ENCODE measurements around the gene CLCN2.

The CLCN2 gene

DNA sequence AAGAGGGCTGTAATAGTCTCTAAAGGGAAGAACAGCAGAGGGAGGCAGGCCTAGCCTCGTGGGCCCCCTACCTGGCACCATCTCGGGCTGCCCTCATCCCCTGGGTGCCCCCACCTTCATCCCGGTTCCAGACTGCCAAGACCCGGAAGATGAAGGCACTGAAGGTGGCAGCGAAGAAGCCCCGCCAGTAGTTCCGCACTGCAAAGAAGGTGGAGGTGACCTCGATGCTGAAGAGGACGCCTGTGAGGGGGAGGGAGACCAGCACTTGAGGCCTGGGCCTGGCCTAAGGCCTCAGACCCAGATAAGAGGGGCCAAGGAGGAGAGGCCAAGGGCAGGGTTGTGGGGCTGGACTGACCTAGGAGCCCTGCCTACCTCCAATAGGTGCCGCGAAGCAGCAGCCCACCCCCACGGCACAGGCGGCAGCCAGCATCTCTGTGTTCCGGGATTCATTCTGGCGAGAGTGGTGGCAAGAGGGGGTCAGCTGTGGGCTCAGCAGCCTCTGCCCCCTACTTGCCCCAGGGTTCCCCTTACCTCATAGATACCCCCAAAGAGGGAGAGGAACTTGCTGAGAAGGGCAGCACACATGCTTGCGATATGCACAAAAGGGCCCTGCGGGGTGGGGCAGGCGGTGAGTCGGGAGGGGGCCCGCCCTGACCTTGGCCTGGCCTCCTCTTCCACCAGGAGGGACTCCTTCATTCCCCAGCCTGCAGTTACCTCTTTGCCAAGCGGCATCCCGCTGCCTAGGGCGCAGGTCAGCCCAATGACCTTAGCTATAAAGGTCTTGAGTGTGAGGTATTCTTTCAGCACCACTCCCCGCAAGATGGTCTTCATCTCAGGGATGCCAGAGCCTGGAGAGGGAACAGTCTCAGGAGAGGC, 3.9 kb downstream of the CLCN2 start:
- H3K4me1 ChIP-seq (ENCODE audit: control insufficient read depth, low read depth, low read length) = peaks cover 13% of the 10 kb centered on the region
- H3K27me3 ChIP-seq (ENCODE audit: control insufficient read depth, insufficient read depth, low read length) = peaks cover 13% of the 10 kb centered on the region
- no peaks in the 10 kb centered on the region for H3K9me3 ChIP-seq (ENCODE audit: control insufficient read depth, low read depth, low read length)
- H3K9ac ChIP-seq (ENCODE audit: low read length) = no peak overlapping the region
- peaks cover 30% of the 10 kb centered on the region for H3K36me3 ChIP-seq (ENCODE audit: control insufficient read depth, low read depth, low read length)
- H3K27ac ChIP-seq (ENCODE audit: low read length) = no peak overlapping the region
- no peak overlapping the region for H3K4me3 ChIP-seq (ENCODE audit: low read length)

DNA sequence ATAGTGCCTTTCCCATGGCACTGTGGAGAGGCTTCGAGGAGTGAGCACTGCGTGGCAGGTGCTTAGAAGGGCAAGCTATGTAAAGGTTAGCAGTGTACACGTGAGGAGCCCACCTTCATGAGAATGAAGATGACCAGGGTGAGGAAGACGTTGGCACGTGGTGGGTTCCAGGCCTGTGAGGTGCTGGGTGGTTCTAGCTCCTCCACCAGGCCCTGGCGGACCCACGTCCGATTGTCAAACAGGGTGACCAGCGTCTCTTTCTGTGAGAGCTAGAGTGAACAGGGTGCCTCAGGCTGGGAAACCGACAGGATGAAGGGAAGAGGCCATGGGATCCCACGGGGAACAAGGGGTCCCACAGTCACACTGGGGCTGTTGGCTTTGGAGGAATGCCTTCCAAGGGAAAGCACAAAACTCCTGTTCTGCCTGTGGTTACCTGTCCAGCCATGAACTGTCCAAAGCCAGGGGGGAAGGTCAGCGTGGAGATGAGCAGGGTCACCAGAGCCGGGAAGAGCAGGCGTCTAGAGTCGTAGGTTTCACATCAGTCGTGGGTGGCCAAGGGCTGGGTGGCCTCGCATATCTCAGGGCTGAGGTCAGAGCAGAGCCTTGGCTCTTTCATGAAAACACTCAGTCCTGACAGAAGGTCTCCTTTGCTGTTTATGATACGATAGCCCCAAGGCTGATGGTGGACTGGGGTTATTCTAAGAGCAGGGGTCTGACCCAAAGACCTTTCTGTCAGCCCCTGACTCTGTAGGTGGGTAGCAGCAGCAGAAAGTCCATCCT, 6.0 kb downstream of the CLCN2 start:
- Histone ChIP-seq H3K36me3 (ENCODE audit: control insufficient read depth, low read depth, low read length) (peaks cover 31% of the 10 kb centered on the region), H3K4me3 (ENCODE audit: low read length) (no peak overlapping the region), H3K27ac (ENCODE audit: low read length) (no peak overlapping the region), H3K27me3 (ENCODE audit: control insufficient read depth, insufficient read depth, low read length) (peaks cover 5% of the 10 kb centered on the region), H3K9me3 (ENCODE audit: control insufficient read depth, low read depth, low read length) (no peaks in the 10 kb centered on the region), H3K9ac (ENCODE audit: low read length) (no peak overlapping the region), H3K4me1 (ENCODE audit: control insufficient read depth, low read depth, low read length) (peaks cover 7% of the 10 kb centered on the region)

DNA sequence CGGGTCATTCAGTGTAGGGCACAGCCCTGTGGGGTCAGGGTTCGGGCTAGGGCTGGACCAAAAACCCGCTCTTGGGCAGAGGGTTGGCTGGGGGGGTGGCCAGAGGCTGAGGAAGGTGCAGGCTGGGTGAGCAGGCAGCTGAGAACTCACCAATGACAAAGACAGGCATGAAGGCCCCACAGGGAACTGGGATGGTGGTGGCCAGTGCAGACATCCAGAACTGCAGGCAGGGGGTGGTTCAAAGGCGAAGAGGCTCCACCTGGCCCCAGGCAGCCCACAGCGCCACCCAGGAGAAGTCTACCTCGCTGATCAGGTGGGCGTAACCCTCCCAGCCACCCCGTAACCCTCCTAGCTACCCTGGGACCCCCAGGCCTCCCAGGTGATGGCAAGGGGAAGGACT, 6.7 kb downstream of the CLCN2 start:
- Histone ChIP-seq H3K4me1 (ENCODE audit: control insufficient read depth, low read depth, low read length) (no peaks in the 10 kb centered on the region), H3K36me3 (ENCODE audit: control insufficient read depth, low read depth, low read length) (peaks cover 31% of the 10 kb centered on the region)

DNA sequence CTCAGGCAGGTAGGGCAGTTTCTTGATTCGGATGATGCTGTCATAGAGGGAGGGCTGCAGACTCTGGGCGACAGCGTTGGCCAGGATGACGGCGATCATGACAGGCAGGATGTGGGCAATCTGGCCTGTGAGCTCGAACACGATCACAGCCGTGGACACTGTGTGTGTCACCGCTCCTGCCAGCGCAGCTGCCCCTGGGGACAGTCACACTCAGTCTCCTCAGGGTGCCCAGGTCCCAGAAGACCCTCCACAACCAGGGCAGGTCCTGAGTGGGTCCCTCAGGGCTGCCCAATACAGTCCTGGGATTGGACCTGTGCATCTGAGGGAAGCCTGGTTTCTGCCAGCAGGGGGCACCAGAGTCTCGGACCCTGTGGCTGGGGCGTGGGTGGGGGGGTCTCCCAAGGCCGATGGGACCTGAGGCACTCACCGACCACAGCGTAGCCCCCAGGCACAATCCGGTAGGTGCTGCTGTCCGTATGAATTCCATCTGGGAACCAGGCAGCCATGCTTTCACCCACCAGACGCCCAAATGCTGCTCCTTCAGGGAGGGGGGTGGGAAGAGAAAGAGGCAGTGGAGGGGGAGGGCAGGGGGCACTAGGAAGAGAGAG, 7.2 kb downstream of the CLCN2 start:
- H3K4me3 ChIP-seq (ENCODE audit: low read length) = no peak overlapping the region
- H3K27me3 ChIP-seq (ENCODE audit: control insufficient read depth, insufficient read depth, low read length) = no peaks in the 10 kb centered on the region
- H3K9me3 ChIP-seq (ENCODE audit: control insufficient read depth, low read depth, low read length) = no peaks in the 10 kb centered on the region
- H3K4me1 ChIP-seq (ENCODE audit: control insufficient read depth, low read depth, low read length) = no peaks in the 10 kb centered on the region
- H3K9ac ChIP-seq (ENCODE audit: low read length) = no peak overlapping the region
- H3K27ac ChIP-seq (ENCODE audit: low read length) = no peak overlapping the region
- peaks cover 31% of the 10 kb centered on the region for H3K36me3 ChIP-seq (ENCODE audit: control insufficient read depth, low read depth, low read length)

More for the DNA sequence above, 6.7 kb downstream of the CLCN2 start:
- Histone ChIP-seq H3K9ac (ENCODE audit: low read length) (no peak overlapping the region), H3K9me3 (ENCODE audit: control insufficient read depth, low read depth, low read length) (no peaks in the 10 kb centered on the region), H3K27ac (ENCODE audit: low read length) (no peak overlapping the region), H3K27me3 (ENCODE audit: control insufficient read depth, insufficient read depth, low read length) (no peaks in the 10 kb centered on the region), H3K4me3 (ENCODE audit: low read length) (no peak overlapping the region)

DNA sequence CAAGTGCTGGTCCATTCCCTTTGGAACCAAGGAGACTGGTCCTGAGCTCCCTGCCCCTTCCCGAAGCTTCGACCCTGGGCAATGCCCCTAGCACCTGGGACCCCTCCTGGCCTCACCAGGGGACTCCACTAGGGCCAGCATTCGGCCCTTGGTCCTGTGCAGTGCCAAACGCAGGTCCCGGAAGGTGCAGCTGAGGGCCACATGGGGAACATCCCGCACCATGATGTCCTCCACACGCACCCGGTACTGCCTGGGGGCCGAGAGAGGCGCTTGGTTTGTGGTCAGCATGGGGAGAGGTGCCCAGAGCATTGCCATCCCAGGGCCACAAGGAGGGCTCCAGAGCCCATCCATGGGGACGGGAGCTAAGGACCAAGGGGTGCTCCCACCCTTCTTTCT, 7.9 kb downstream of the CLCN2 start:
- Histone ChIP-seq H3K36me3 (ENCODE audit: control insufficient read depth, low read depth, low read length) (peaks cover 31% of the 10 kb centered on the region), H3K9ac (ENCODE audit: low read length) (no peak overlapping the region), H3K4me1 (ENCODE audit: control insufficient read depth, low read depth, low read length) (no peaks in the 10 kb centered on the region), H3K9me3 (ENCODE audit: control insufficient read depth, low read depth, low read length) (no peaks in the 10 kb centered on the region), H3K4me3 (ENCODE audit: low read length) (no peak overlapping the region), H3K27me3 (ENCODE audit: control insufficient read depth, insufficient read depth, low read length) (no peaks in the 10 kb centered on the region), H3K27ac (ENCODE audit: low read length) (no peak overlapping the region)

DNA sequence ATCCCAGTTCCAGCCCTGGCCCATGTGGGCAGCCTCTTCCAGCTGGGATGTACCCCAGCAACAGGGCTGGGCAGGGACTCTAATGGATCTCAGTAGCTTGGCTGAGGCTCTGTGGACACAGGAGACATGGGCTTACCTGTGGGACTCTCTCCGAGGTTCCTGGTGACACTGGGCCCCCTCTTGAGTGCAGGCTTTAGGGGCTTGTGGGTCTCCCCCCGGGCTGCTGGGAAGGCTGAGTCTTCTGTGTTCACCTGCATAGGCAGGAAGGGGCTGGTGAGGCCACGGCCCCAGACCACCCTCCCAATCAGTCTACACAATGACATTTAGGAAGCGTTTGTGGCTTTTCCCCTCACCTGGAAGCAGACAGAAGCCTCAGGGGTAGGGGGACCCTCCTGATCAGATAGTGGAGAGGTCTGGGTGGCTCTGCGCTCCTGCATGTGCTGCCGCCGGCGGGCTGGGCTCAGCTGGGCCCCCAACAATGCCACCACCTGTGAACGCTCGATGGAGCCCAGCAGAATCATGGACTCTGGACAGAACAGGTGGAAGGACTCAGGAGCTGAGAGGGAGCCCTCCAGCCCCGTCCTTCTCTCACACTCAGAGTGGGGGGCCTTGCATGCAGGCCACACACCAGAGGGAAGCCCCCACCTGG, 8.4 kb downstream of the CLCN2 start:
- Histone ChIP-seq H3K9me3 (ENCODE audit: control insufficient read depth, low read depth, low read length) (no peaks in the 10 kb centered on the region), H3K36me3 (ENCODE audit: control insufficient read depth, low read depth, low read length) (peaks cover 28% of the 10 kb centered on the region), H3K9ac (ENCODE audit: low read length) (no peak overlapping the region), H3K4me1 (ENCODE audit: control insufficient read depth, low read depth, low read length) (no peaks in the 10 kb centered on the region), H3K27ac (ENCODE audit: low read length) (no peak overlapping the region), H3K27me3 (ENCODE audit: control insufficient read depth, insufficient read depth, low read length) (no peaks in the 10 kb centered on the region), H3K4me3 (ENCODE audit: low read length) (no peak overlapping the region)

DNA sequence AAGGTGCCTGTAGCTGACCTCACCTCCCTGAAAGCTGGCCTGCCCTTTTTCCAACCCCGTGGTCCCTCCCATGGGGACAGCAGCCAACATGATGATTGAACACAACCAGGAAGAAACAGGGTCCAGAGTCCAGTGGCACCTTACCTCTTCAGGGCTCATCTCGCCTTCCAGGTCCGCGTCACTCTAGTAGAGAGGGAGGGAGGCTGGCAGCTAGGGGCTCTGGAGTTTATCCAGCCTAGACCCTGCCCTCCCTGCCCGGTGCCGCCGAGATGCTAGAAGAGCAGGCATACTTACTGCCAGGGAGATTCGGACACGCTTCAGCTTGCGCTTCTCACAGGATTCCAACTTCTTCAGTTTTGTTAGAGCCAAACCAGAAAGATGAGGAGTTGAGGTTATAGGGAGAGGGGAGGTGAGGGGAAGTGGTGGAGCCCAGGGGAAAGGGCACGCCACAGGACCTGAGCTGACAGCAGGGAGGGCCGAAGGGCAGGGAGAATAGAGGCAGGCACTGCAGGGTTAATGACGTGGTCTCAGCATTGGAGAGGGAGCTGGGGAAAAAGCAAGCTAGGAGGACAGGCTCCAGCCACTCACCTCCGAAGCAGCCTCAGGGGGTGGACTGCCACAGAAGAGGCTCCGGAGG, 9.1 kb downstream of the CLCN2 start:
- no peak overlapping the region for H3K9ac ChIP-seq (ENCODE audit: low read length)
- H3K4me1 ChIP-seq (ENCODE audit: control insufficient read depth, low read depth, low read length) = no peaks in the 10 kb centered on the region
- no peaks in the 10 kb centered on the region for H3K27me3 ChIP-seq (ENCODE audit: control insufficient read depth, insufficient read depth, low read length)
- H3K4me3 ChIP-seq (ENCODE audit: low read length) = no peak overlapping the region
- H3K36me3 ChIP-seq (ENCODE audit: control insufficient read depth, low read depth, low read length) = peaks cover 25% of the 10 kb centered on the region
- no peak overlapping the region for H3K27ac ChIP-seq (ENCODE audit: low read length)
- H3K9me3 ChIP-seq (ENCODE audit: control insufficient read depth, low read depth, low read length) = no peaks in the 10 kb centered on the region

DNA sequence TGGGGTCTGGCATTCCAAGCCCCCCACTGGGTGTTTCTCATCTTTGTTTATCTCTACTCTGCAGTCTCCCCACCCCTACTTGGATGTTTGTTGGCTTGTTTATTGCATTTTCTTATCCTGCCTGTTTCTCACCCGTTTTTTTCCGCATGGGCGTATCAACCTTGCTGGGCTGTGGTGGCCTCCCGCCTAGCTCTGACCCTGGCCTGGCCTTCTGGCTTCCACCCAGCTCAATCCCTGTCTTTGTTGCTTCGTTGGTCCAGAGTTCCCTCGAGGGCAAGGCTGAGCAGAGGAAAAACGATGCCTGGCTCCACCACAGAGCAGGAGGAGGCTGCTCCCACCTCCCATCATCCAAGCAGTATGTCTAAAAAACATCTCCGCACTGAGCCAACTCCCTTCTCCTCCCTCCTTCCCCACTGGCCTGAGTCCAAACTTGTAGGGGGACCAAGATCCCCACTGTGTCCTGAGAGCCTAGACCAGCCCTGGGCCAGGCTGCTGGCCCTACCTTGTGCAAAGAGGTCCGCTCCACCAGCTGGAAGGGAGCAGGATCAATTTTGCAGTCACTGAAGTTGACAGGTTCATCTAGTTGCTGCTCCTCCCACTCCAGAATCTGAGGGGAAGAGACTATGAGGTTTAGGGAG, 9.8 kb downstream of the CLCN2 start:
- H3K9me3 ChIP-seq (ENCODE audit: control insufficient read depth, low read depth, low read length) = no peaks in the 10 kb centered on the region
- no peak overlapping the region for H3K9ac ChIP-seq (ENCODE audit: low read length)

DNA sequence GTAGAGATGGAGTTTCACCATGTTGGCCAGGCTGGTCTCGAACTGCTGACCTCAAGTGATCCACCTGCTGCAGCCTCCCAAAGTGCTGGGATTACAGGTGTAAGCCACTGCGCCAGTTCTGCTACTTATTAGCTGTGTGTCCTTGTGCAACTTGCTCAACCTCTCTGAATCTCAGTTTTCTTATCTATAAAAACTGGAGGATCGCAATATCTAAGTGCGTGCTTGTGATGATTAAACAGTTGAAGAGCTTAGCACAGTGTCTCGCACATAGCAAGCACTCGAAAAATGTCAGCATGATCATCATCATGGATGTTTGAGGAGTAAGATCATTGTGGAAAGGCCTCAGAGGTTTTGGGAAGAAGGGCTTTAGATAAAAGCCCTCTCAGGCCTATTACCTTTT, 10.8 kb downstream of the CLCN2 start:
- H3K27me3 ChIP-seq (ENCODE audit: control insufficient read depth, insufficient read depth, low read length) = no peaks in the 10 kb centered on the region
- no peak overlapping the region for H3K27ac ChIP-seq (ENCODE audit: low read length)
- no peak overlapping the region for H3K4me3 ChIP-seq (ENCODE audit: low read length)
- H3K9ac ChIP-seq (ENCODE audit: low read length) = no peak overlapping the region
- no peaks in the 10 kb centered on the region for H3K4me1 ChIP-seq (ENCODE audit: control insufficient read depth, low read depth, low read length)
- peaks cover 12% of the 10 kb centered on the region for H3K36me3 ChIP-seq (ENCODE audit: control insufficient read depth, low read depth, low read length)
- no peaks in the 10 kb centered on the region for H3K9me3 ChIP-seq (ENCODE audit: control insufficient read depth, low read depth, low read length)

More for the DNA sequence above, 9.8 kb downstream of the CLCN2 start:
- Histone ChIP-seq H3K36me3 (ENCODE audit: control insufficient read depth, low read depth, low read length) (peaks cover 20% of the 10 kb centered on the region), H3K4me1 (ENCODE audit: control insufficient read depth, low read depth, low read length) (no peaks in the 10 kb centered on the region), H3K27me3 (ENCODE audit: control insufficient read depth, insufficient read depth, low read length) (no peaks in the 10 kb centered on the region), H3K4me3 (ENCODE audit: low read length) (no peak overlapping the region), H3K27ac (ENCODE audit: low read length) (no peak overlapping the region)

DNA sequence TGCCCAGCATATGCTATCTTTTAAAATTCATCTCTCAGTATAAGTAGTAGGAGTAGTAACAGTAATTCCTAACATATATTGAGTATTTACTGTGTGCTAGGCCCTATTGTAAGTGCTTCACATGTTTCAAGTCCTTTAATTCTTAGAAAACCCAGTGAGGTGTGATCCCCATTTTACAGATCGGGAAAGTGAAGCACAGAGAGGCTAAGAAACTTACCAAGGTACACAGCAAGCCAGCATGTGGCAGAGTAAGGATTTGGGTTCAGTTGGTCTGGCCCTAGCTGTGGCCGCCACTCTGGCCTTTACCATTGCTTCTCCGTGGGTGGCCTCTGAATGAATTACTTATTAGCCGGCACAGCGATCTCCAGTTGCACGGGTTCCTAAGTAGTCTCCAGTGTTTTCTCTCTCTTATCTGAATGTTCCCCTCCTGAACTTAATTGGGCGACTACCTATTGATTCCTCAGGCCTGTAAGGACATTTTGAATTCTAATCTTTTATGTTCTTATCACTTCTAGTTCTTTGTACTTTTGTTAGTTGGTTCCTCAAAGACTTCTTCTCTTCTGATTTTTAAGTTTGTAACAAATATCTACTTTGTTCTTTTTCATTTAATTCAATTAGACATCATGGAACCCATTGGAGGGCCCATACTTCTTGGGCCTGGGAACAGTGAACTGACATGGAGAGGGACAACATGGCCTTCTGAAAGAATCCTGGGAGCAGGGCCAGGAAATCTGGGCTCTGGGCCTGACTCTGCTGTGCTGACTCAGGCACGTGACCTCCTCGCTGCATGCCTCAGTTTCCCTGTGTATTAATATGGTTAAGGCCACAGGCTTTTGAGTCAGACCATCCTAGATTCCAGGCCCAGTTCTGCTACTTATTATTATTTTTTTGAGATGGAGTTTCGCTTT, 11.6 kb downstream of the CLCN2 start:
- Histone ChIP-seq H3K36me3 (ENCODE audit: control insufficient read depth, low read depth, low read length) (peaks cover 5% of the 10 kb centered on the region), H3K4me1 (ENCODE audit: control insufficient read depth, low read depth, low read length) (peaks cover 4% of the 10 kb centered on the region), H3K9me3 (ENCODE audit: control insufficient read depth, low read depth, low read length) (no peaks in the 10 kb centered on the region), H3K27me3 (ENCODE audit: control insufficient read depth, insufficient read depth, low read length) (no peaks in the 10 kb centered on the region), H3K27ac (ENCODE audit: low read length) (no peak overlapping the region), H3K9ac (ENCODE audit: low read length) (no peak overlapping the region), H3K4me3 (ENCODE audit: low read length) (no peak overlapping the region)

Measured in iPS-18a (cell line).